Chondrocyte (in vitro differentiated cells): ENCODE data around the gene CGN. TPM values are rescaled to one million over a fixed set of nuclear protein-coding genes. Genes with fewer than 3 reads are reported as not detected.

Experiments
- DNase-seq: peaks from one replicate; pipeline ENCODE4 v3.0.0; 2021; ENCODE audit warnings: mixed read lengths, low spot score
- H3K27ac Mint-ChIP-seq: one replicate; pipeline ENCODE4 v1.8.0; 2021; ENCODE audit warnings: mild to moderate bottlenecking, moderate library complexity, mixed read lengths; ENCODE audit not compliant: unreplicated experiment
- H3K27me3 Mint-ChIP-seq: 2 replicates; pipeline ENCODE4 v1.8.0; 2021; ENCODE audit warnings: low read depth, mixed read lengths
- H3K36me3 Mint-ChIP-seq: 2 replicates; pipeline ENCODE4 v1.8.0; 2021; ENCODE audit warnings: low read depth, mixed read lengths
- H3K4me1 Mint-ChIP-seq: 2 replicates; pipeline ENCODE4 v1.8.0; 2021; ENCODE audit warnings: low read depth, mild to moderate bottlenecking, mixed read lengths
- H3K4me3 Mint-ChIP-seq: one replicate; pipeline ENCODE4 v1.8.0; 2021; ENCODE audit warnings: mild to moderate bottlenecking, moderate library complexity, mixed read lengths; ENCODE audit not compliant: unreplicated experiment
- H3K9me3 Mint-ChIP-seq: 2 replicates; pipeline ENCODE4 v1.8.0; 2021; ENCODE audit warnings: low read depth, mixed read lengths
- CTCF ChIP-seq: fragments of 200-600 bp; sonication (generic); IDR thresholded peaks from 2 replicates; pipeline ENCODE4 v1.5.0; 2021; ENCODE audit warnings: antibody characterized with exemption, mild to moderate bottlenecking, moderate library complexity
- total RNA-seq: library from RNA; stranded (reverse); gene quantifications from 3 replicates; pipeline ENCODE4 v1.2.1, GENCODE V29; 2021

The CGN gene
- total RNA-seq, 1 donor from 2014 or later, result 1.0 TPM

- TF ChIP-seq CTCF, result no peak
- H3K27ac Mint-ChIP-seq, result no peak overlapping the region
These were observed 36.0 kb upstream of the CGN start for GRCh38 chr1:151475175-151475574.

GRCh38 chr1:151476083-151476482 is 35.1 kb upstream of the CGN start:
- Mint-ChIP-seq H3K4me1 (peaks cover 19% of the 10 kb centered on the region), H3K36me3 (no peaks in the 10 kb centered on the region), H3K4me3 (no peak overlapping the region), H3K27ac (no peak overlapping the region), H3K27me3 (no peaks in the 10 kb centered on the region), H3K9me3 (no peaks in the 10 kb centered on the region)
- TF ChIP-seq CTCF, result no peak
- DNase-seq, result no peak

More at GRCh38 chr1:151475175-151475574, 36.0 kb upstream of the CGN start:
- H3K9me3 Mint-ChIP-seq, result no peaks in the 10 kb centered on the region
- peaks cover 19% of the 10 kb centered on the region for H3K4me1 Mint-ChIP-seq
- H3K4me3 Mint-ChIP-seq, result no peak overlapping the region
- H3K36me3 Mint-ChIP-seq, result no peaks in the 10 kb centered on the region
- H3K27me3 Mint-ChIP-seq, result no peaks in the 10 kb centered on the region
- DNase-seq, result no peak

GRCh38 chr1:151477066-151477465 is 34.1 kb upstream of the CGN start:
- Mint-ChIP-seq H3K27ac (peak overlapping the region; percentile 3), H3K36me3 (no peaks in the 10 kb centered on the region), H3K4me1 (peaks cover 19% of the 10 kb centered on the region), H3K27me3 (no peaks in the 10 kb centered on the region), H3K4me3 (no peak overlapping the region), H3K9me3 (peaks cover 2% of the 10 kb centered on the region)
- TF ChIP-seq CTCF, result no peak
- DNase-seq, result no peak

- Mint-ChIP-seq H3K27me3 (no peaks in the 10 kb centered on the region), H3K27ac (no peak overlapping the region), H3K9me3 (peaks cover 3% of the 10 kb centered on the region), H3K36me3 (no peaks in the 10 kb centered on the region), H3K4me1 (peaks cover 12% of the 10 kb centered on the region), H3K4me3 (no peak overlapping the region)
- DNase-seq, result no peak
- no peak for TF ChIP-seq CTCF
These were observed 32.9 kb upstream of the CGN start for GRCh38 chr1:151478140-151478812.

GRCh38 chr1:151478923-151479322 is 32.3 kb upstream of the CGN start:
- H3K4me3 Mint-ChIP-seq, result no peak overlapping the region
- peaks cover 7% of the 10 kb centered on the region for H3K4me1 Mint-ChIP-seq
- H3K27me3 Mint-ChIP-seq, result no peaks in the 10 kb centered on the region
- no peak for DNase-seq
- H3K36me3 Mint-ChIP-seq, result no peaks in the 10 kb centered on the region
- no peak overlapping the region for H3K27ac Mint-ChIP-seq
- TF ChIP-seq CTCF, result no peak
- H3K9me3 Mint-ChIP-seq, result peaks cover 3% of the 10 kb centered on the region
